ENCODE data around the gene PCP2. TPM values are rescaled to one million over a fixed set of nuclear protein-coding genes. Genes with fewer than 3 reads are reported as not detected.

The PCP2 gene
- total RNA-seq (2014; rRNA removed; shearing (Covaris generic)) = not detected in 2 replicates
- polyA plus RNA-seq (2015; cell fraction: cytosol; rRNA removed) = not detected in 2 replicates
- polyA plus RNA-seq (2015; cell fraction: nucleus; rRNA removed) = not detected in 2 replicates

GRCh38 chr19:7633698-7634097 lies at the start of gene PCP2:
Gene PCP2, minus strand, starts transcription at chr19:7633719. Its CDS starts 262 bp downstream, at chr19:7633457.
- DNase-seq (ENCODE audit: low read depth) = no peak

DNA sequence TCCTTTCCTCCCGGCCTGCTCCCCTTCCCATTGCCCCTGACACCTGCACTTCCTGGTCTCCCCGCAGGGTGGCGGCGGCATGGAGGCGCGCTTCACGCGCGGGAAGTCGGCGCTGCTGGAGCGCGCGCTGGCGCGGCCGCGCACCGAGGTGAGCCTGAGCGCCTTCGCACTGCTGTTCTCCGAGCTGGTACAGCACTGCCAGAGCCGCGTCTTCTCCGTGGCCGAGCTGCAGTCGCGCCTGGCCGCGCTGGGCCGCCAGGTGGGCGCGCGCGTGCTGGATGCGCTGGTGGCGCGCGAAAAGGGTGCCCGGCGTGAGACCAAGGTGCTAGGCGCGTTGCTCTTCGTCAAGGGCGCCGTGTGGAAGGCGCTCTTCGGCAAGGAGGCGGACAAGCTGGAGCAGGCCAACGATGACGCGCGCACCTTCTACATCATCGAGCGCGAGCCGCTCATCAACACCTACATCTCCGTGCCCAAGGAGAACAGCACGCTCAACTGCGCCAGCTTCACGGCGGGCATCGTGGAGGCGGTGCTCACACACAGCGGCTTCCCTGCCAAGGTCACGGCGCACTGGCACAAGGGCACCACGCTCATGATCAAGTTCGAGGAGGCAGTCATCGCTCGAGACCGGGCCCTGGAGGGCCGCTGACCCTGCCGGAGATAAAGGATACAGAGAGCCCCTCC lies 48.8 kb upstream of the PCP2 start:
- no peak for DNase-seq (ENCODE audit: low read depth)

- DNase-seq (ENCODE audit: low read depth) = peak; percentile 19
Observed at GRCh38 chr19:7681340-7682174, 48.0 kb upstream of the PCP2 start.

GRCh38 chr19:7680606-7681339 lies 47.3 kb upstream of the PCP2 start, which contains the start of gene TRAPPC5:
Gene TRAPPC5, plus strand, starts transcription at chr19:7680833. Its CDS starts 1,421 bp downstream, at chr19:7682254.
- DNase-seq (ENCODE audit: low read depth) = peak; percentile 57

DNA sequence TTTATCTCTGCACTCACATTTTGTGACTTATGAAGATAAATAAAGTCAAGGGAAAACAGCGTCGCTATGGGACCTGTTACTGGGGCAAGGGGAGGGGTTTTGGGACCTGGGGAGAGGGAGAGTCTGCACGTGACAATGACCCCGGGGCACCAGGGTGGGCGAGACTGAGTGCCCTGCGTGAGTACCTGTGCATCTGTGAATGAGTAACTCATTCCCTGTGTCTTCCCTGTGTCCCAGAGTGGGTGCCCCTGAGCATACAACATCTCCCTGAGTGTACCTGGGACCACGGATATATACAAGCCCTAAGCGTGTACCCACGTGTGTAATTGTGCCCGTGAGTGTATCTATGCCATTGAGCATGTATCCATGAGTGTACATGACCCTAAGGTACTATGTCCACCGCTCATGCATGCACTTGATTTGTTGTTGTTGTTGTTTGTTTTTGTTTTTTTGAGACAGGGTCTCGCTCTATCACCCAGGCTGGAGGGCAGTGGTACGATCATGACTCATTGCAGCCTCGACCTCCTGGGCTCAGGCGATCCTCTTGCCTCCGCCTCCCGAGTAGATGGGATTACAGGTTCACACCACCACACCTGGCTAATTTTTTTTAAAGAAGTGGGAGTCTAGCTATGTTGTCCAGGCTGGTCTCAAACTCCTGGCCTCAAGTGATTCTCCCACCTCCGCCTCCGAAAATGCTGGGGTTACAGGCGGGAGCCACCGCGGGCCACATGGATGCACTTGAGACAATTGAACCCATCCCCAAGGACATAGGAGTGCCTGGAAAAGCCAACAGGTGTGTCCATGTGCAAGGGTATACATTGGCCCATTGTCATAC lies 46.5 kb upstream of the PCP2 start:
- DNase-seq (ENCODE audit: low read depth) = no peak

DNA sequence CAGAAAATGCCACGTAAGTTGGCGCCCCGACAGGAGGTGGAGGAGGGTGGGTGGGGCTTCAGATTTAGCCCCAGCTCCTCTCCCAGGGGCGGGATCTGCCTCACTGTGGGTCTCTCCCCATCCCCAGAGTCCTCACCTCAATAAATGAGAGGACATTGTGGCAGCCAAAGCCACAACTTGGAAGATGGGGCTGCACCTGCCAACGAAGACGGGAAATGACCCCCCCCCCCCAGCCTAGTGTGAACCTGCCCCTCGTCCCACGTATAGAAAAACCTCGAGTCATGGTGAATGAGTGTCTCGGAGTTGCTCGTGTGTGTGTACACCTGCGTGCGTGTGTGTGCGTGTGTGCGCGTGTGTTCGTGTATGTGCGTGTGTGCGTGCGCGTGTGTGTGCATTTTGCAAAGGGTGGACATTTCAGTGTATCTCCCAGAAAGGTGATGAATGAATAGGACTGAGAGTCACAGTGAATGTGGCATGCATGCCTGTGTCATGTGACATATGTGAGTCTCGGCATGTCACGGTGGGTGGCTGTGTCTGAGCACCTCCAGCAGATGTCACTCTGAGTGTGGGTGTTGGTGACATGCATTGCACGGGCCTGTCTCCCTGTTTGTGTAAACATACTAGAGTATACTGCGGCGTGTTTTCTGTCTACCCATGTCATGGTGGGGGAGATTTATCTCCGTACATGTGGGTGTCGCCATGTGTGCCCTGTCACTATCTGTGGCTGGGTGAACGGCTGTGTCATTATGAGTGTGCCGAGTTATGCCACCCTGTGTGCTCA lies 45.6 kb upstream of the PCP2 start:
- no peak for DNase-seq (ENCODE audit: low read depth)

GRCh38 chr19:7677669-7678311 lies 44.3 kb upstream of the PCP2 start:
- DNase-seq (ENCODE audit: low read depth) = no peak

GRCh38 chr19:7676854-7677253 lies 43.3 kb upstream of the PCP2 start, which contains the start of gene MCEMP1:
Gene MCEMP1, plus strand, starts transcription at chr19:7677090. Its CDS starts 31 bp downstream, at chr19:7677121.
- DNase-seq (ENCODE audit: low read depth) = no peak

DNA sequence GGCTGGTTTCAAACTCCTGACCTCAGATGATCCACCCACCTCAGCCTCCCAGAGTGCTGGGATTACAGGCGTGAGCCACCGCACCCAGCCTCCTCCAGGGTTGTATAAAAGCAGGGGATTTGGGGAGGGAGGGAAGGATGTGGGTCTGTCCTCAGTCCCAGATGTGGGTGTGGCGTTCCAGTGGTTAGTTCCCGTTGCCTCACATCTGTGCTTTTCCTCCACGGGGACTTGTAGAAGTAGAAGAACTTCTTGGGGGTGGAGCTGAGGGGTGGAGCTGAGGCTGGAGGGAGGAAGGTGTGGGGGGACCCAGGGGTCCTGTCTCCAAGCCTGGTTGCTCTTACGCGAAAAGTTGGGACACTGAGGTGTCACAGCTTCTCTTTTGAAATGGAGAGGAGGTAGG lies 42.9 kb upstream of the PCP2 start:
- no peak for DNase-seq (ENCODE audit: low read depth)

DNA sequence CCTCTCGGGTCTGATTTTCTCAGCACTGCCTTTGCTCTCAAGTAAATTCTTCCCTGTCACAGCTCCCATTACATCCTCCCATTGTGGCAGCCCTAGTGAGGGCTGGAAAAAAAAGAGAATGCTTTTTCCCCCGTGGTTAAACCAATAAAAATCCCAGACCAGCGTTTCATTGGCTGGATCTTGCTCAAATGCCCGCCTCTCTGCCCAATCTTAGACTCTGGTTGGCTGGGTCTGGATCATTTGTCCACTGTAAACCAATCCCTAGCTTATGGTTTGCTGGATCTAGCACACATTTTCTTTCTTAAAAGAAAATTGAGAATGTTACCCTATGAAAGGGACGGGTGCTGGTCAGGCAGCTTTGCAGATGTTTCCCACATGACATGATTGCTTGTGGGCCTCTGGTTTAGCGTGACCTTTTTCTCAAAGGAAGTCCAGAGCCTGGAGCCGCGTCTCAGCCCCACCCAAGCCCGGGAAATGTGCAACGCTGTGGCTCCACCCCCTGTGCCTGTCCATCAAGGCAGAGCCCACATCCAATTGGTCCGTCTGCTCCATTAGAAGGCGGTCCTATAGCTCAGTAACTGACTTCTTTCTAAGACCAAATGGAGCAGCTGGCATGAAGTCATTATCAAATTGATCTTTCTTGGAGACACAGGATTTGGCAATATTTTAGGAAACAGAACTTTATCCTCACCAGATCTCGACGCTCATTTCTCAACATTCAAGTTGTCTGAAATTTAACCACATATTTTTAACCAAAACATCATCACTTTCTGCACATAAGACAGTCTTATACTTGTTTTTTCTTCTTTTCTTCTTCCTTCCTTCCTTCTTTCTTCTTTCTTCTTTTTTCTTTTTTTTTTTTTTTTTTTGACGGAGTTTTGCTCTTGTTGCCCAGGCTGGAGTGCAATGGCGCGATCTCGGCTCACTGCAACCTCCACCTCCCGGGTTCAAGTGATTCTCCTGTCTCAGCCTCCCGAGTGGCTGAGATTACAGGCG lies 40.8 kb upstream of the PCP2 start:
- DNase-seq (ENCODE audit: low read depth) = peak; percentile 50

DNA sequence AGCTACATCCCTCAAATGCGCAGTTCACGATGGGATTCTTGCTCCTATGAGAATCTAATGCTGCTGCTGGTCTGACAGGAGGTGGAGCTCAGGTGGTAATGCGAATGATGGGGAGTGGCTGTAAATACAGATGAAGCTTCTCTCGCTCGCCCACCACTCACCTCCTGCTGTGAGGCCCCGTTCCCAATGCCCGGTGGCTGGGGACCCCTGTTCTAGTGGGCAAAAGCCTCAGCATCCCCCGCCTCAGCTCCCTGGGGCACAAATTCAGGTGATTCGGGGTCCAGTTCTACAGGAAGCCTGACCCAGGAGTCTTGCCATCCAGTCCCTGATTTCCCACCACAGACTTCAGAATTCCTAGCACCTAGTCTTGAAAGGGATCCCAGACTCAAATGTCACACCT lies 39.0 kb upstream of the PCP2 start:
- DNase-seq (ENCODE audit: low read depth) = no peak

DNA sequence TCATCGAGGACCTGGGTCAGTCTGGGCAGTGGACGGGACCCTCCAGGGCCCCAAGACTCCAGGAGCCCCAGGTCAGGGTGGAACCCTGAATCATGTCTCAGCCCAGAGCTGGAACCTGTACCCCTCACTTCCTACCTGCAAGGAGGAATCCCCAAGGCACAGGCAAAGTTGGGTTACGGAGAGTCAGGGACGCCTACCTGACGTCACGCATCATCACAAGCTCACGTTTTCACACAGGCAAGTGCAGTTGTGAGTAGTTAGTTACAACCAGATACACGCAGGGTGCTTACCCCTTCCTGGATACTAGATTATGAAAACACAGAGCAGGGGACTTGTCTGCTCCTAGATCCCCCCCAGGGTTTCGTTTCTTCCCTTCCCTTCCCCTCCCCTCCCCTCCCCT lies 37.3 kb upstream of the PCP2 start:
- DNase-seq (ENCODE audit: low read depth) = no peak

DNA sequence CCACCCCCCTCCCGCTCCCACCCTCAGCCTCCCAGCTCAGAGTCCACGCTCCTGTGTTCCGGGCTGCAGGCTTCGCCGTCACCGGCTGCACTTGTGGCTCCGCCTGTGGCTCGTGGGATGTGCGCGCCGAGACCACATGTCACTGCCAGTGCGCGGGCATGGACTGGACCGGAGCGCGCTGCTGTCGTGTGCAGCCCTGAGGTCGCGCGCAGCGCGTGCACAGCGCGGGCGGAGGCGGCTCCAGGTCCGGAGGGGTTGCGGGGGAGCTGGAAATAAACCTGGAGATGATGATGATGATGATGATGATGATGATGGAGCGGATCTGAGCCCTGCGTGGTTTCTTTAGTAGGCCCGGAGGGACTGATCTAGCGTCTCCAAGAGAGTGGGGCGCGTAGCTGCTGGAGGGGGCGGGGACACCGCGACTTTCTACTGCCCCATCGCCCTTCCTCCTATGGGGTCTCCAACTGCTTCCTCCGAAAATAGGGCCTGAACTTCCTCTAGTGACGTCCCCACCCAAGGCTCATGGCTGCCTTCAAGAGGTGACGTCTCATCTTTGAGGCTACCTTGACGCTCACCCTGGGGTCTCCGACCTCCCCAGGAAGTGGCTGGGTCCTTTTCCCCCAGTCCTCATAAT lies 36.7 kb upstream of the PCP2 start:
- DNase-seq (ENCODE audit: low read depth) = no peak

DNA sequence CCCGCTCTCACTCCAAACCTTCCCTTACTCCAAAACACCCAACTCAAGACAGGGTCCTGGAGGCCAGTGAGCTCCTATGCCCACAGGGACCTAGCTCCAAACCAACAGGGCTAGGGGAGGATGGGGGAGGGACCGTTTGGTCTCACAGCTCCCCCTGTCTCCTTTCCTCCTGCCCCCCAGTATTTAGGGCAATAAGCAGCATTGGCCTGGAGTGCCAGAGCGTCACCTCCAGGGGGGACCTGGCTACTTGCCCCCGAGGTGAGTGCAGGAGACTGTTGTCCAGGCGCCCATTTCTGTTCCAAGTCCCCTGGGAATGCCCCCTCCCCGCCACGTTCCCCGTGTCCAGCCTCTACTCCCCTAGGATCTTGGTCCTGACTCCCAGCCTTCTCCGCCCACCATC lies 36.1 kb upstream of the PCP2 start:
- no peak for DNase-seq (ENCODE audit: low read depth)

GRCh38 chr19:7668842-7669241 lies 35.3 kb upstream of the PCP2 start, which contains the start of gene RETN:
Gene RETN, plus strand, starts transcription at chr19:7669049. Its CDS starts 278 bp downstream, at chr19:7669327.
- no peak for DNase-seq (ENCODE audit: low read depth)

- no peak for DNase-seq (ENCODE audit: low read depth)
Observed at GRCh38 chr19:7665076-7665475, 31.6 kb upstream of the PCP2 start.

- DNase-seq (ENCODE audit: low read depth) = no peak
Observed at GRCh38 chr19:7663706-7664105, 30.2 kb upstream of the PCP2 start.

DNA sequence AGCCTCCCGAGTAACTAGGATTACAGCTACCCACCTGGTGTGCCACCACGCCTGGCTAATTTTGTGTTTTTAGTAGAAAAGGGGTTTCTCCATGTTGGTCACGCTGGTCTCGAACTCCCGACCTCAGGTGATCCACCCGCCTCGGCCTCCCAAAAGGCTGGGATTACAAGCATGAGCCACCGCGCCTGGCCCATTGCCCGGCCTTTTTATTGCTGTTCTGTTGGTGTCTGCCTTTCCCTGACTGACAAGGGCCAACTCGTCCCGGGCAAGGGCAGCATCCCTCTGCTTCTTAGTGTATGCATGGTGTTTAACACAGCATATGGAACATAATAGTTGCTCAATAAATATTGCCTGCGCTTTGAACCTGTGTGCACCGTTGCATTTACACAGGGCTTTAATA lies 29.1 kb upstream of the PCP2 start:
- DNase-seq (ENCODE audit: low read depth) = no peak

Data from HT1080 (cell line).